Activated CD4-positive, alpha-beta T cell treated with anti-CD3 and anti-CD28 coated beads for 36 hours (primary cell): ENCODE results near the gene RPGRIP1L. TPM values are rescaled to one million over a fixed set of nuclear protein-coding genes. Genes with fewer than 3 reads are reported as not detected.

Experiments
- ATAC-seq: fragments of 200-7000 bp; cut with Tn5 transposase; one replicate; pipeline ENCODE4 v1.10.0; 2021; ENCODE audit warnings: mild to moderate bottlenecking, moderate library complexity
- CTCF ChIA-PET: fragments of 350-600 bp; sonication (Branson Sonifier 250); formaldehyde crosslinking; loops from one replicate; lab custom pipeline; 2021; ENCODE audit warnings: antibody characterized with exemption; lab: Charles Lee
- POLR2A ChIA-PET: fragments of 350-600 bp; sonication (Branson Sonifier 250); formaldehyde crosslinking; loops from one replicate; lab custom pipeline; 2021; ENCODE audit warnings: antibody characterized with exemption, inconsistent platforms; lab: Charles Lee
- DNase-seq: peaks from one replicate; pipeline ENCODE4 v3.0.0-alpha.2; 2020
- H3K27ac Mint-ChIP-seq: one replicate; pipeline ENCODE4 v1.8.0; 2021; ENCODE audit warnings: mixed read lengths
- H3K27me3 Mint-ChIP-seq: one replicate; pipeline ENCODE4 v1.8.0; 2021; ENCODE audit warnings: mixed read lengths
- H3K36me3 Mint-ChIP-seq: one replicate; pipeline ENCODE4 v1.8.0; 2021; ENCODE audit warnings: low read depth, mixed read lengths
- H3K4me1 Mint-ChIP-seq: one replicate; pipeline ENCODE4 v1.8.0; 2021; ENCODE audit warnings: mixed read lengths
- H3K4me3 Mint-ChIP-seq: one replicate; pipeline ENCODE4 v1.8.0; 2021; ENCODE audit warnings: mild to moderate bottlenecking, moderate library complexity, mixed read lengths
- H3K9me3 Mint-ChIP-seq: one replicate; pipeline ENCODE4 v1.8.0; 2021; ENCODE audit warnings: low read depth, mixed read lengths
- intact Hi-C, 2 experiments: fragments of 100-400 bp; cut with DNase I in 1 of 2; cut with micrococcal nuclease in 1 of 2; formaldehyde crosslinking; loops; one replicate each; pipeline versions ENCODE4 v1.14.2 to v1.15.1; 2022 to 2024; cut with DNase I, micrococcal nuclease
- total RNA-seq, 2 experiments: library from RNA; stranded (reverse); gene quantifications; one replicate each; pipeline ENCODE4 v1.2.3, GENCODE V29; 2021

The RPGRIP1L gene
- total RNA-seq, 2 experiments from 2014 or later: 7.8 to 10.2 TPM

DNA sequence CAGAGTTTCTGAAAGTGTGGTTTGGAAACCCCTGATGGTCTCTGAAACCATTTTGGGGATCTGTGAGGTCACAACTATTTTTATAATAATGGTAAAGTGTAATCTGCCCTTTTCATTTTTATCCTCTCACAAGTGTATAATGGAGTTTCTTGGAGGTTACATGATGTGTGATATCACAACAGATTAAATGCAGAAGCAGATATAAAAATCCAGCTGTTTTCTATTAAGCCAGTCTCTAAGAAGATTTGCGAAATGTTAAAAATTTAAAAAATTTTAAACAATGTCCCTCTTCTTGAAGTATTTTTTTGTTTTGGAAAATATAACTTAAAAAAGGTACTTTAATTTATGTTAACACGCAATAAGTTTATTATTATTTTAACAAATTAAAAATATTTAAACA is 48.7 kb downstream of the RPGRIP1L start:
- peaks cover 28% of the 10 kb centered on the region for H3K36me3 Mint-ChIP-seq
- no peak overlapping the region for H3K27ac Mint-ChIP-seq
- DNase-seq (no peak), ATAC-seq (no peak)
- CTCF ChIA-PET: interaction anchor here (1.0 kb wide), 1 partner anchor 10 kb away, joined by 3 read pairs; no protein-coding TSS in a partner anchor
- no peaks in the 10 kb centered on the region for H3K9me3 Mint-ChIP-seq
- intact Hi-C loops: no loop called here
- no peaks in the 10 kb centered on the region for H3K27me3 Mint-ChIP-seq
- no peak overlapping the region for H3K4me3 Mint-ChIP-seq
- POLR2A ChIA-PET: no interaction called here
- no peaks in the 10 kb centered on the region for H3K4me1 Mint-ChIP-seq

- no peak overlapping the region for H3K4me3 Mint-ChIP-seq
- H3K36me3 Mint-ChIP-seq: peaks cover 37% of the 10 kb centered on the region
- H3K9me3 Mint-ChIP-seq: no peaks in the 10 kb centered on the region
- no peaks in the 10 kb centered on the region for H3K27me3 Mint-ChIP-seq
- ChIA-PET CTCF (interaction anchor here (1.0 kb wide), 1 partner anchor 605 kb away, joined by 3 read pairs; no protein-coding TSS in a partner anchor), POLR2A (no interaction called here)
- no peak for ATAC-seq
- no peak for DNase-seq
- H3K27ac Mint-ChIP-seq: no peak overlapping the region
- H3K4me1 Mint-ChIP-seq: peaks cover 3% of the 10 kb centered on the region
- intact Hi-C loops: no loop called here
These were observed 52.3 kb downstream of the RPGRIP1L start for GRCh38 chr16:53651357-53651756.

DNA sequence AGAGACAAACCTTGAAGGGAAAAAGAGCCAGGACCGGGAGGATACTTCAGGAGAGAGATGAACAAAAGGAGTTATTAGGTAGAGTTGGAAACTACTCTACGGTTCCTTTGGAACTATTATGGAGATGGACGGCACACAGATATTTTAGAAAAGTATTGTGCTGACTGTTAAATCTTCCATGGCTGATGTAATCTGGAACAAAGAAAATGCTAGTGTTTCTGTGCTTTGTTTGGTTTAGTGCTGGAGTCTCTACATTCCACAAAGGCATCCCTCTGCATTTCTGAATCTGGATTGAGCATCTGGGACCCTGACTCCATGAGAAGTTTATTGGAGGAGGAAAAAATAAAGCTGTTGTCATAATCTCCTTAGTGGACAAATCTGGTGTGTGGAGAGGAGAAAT is 57.2 kb downstream of the RPGRIP1L start:
- ATAC-seq: no peak
- ChIA-PET CTCF (no interaction called here), POLR2A (no interaction called here)

GRCh38 chr16:53643474-53643873 is 60.2 kb downstream of the RPGRIP1L start:
- peaks cover 44% of the 10 kb centered on the region for H3K36me3 Mint-ChIP-seq
- CTCF ChIA-PET: interaction anchor here (0.7 kb wide), 1 partner anchor 13 kb away, joined by 3 read pairs; no protein-coding TSS in a partner anchor

More for the DNA sequence above, 57.2 kb downstream of the RPGRIP1L start:
- intact Hi-C loops: no loop called here
- Mint-ChIP-seq H3K9me3 (peaks cover 15% of the 10 kb centered on the region), H3K27ac (no peak overlapping the region), H3K4me1 (peaks cover 3% of the 10 kb centered on the region), H3K27me3 (no peaks in the 10 kb centered on the region), H3K36me3 (peaks cover 39% of the 10 kb centered on the region), H3K4me3 (no peak overlapping the region)
- no peak for DNase-seq

DNA sequence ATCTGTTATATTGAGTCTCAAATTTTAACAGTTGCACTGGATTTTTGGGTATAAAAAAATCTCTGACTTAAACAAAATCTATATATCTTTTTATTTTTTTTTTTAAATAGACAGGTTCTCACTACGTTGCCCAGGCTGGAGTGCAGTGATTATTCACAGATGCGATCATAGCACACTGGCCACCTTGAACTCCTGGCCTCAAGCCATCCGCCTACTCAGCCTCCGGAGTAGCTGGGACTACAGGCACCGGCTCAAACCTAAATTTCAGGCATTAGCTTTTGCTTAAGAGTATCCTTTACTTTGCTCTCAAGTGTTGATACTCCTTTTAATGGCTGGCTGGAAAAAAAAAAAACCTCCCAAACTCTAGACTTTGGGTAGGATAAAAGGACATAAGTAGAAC is 61.6 kb downstream of the RPGRIP1L start:
- no peak overlapping the region for H3K27ac Mint-ChIP-seq
- ATAC-seq (no peak), DNase-seq (no peak)
- H3K9me3 Mint-ChIP-seq: peaks cover 15% of the 10 kb centered on the region
- ChIA-PET POLR2A (no interaction called here), CTCF (interaction anchor here (0.6 kb wide), 1 partner anchor 30 kb away, joined by 3 read pairs; no protein-coding TSS in a partner anchor)
- intact Hi-C loops: no loop called here
- H3K36me3 Mint-ChIP-seq: peaks cover 35% of the 10 kb centered on the region
- no peak overlapping the region for H3K4me3 Mint-ChIP-seq
- H3K27me3 Mint-ChIP-seq: no peaks in the 10 kb centered on the region
- no peaks in the 10 kb centered on the region for H3K4me1 Mint-ChIP-seq

More at GRCh38 chr16:53643474-53643873, 60.2 kb downstream of the RPGRIP1L start:
- H3K27me3 Mint-ChIP-seq: no peaks in the 10 kb centered on the region
- H3K27ac Mint-ChIP-seq: no peak overlapping the region
- POLR2A ChIA-PET: interaction anchor here (0.6 kb wide), 1 partner anchor 108 kb away, joined by 3 read pairs; no protein-coding TSS in a partner anchor
- ATAC-seq (no peak), DNase-seq (no peak)
- peaks cover 2% of the 10 kb centered on the region for H3K4me1 Mint-ChIP-seq
- H3K4me3 Mint-ChIP-seq: no peak overlapping the region
- intact Hi-C loops: no loop called here
- peaks cover 15% of the 10 kb centered on the region for H3K9me3 Mint-ChIP-seq

DNA sequence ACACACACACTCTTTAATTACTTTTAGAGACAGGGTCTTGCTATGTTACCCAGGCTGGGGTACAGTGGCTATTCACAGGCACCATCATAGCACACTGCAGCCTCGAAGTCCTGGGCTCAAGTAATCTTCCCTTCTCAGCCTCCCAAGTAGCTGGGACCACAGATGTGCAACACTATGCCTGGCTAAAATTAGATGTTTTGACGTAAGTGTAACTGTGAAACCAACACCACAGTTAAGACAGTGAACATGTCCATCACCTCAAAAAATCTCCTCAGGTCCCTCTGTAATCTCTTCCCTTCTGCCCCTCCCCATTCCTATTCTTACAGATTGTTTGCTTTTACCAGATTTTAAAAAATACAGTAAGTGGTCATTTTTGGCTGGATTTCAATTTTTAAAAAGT is 66.7 kb downstream of the RPGRIP1L start:
- H3K27me3 Mint-ChIP-seq: no peaks in the 10 kb centered on the region
- H3K4me1 Mint-ChIP-seq: no peaks in the 10 kb centered on the region
- ChIA-PET POLR2A (no interaction called here), CTCF (no interaction called here)
- ATAC-seq (no peak), DNase-seq (no peak)
- no peak overlapping the region for H3K4me3 Mint-ChIP-seq
- no peak overlapping the region for H3K27ac Mint-ChIP-seq
- H3K36me3 Mint-ChIP-seq: peaks cover 15% of the 10 kb centered on the region
- intact Hi-C loops: no loop called here
- H3K9me3 Mint-ChIP-seq: no peaks in the 10 kb centered on the region

DNA sequence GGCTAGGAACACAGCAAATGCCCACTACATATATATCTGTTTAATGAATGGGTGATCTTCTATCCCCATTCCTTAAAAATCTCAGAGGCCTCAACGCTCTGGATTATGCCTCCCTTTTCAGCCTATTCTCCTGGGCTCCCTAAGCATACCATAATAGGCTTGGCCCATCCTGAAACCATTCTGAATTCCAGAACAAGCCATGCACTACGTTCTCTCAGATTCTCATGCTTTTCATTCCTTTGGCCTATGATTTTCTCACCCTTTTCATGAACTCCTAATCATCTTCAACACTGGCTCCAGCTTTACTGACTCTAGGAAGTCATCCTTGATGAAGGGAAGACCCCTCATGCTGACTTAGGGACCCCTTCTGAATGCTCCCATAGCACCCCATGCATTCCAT is 71.1 kb downstream of the RPGRIP1L start:
- POLR2A ChIA-PET: no interaction called here
- Mint-ChIP-seq H3K27ac (no peak overlapping the region), H3K4me3 (no peak overlapping the region), H3K27me3 (no peaks in the 10 kb centered on the region), H3K36me3 (peaks cover 9% of the 10 kb centered on the region), H3K9me3 (no peaks in the 10 kb centered on the region), H3K4me1 (no peaks in the 10 kb centered on the region)
- ATAC-seq (no peak), DNase-seq (no peak)
- intact Hi-C loops: no loop called here
- CTCF ChIA-PET: no interaction called here

- no peak for ATAC-seq
- no peak overlapping the region for H3K4me3 Mint-ChIP-seq
- CTCF ChIA-PET: interaction anchor here (0.6 kb wide), 1 partner anchor 329 kb away, joined by 3 read pairs; no protein-coding TSS in a partner anchor
These were observed 72.2 kb downstream of the RPGRIP1L start for GRCh38 chr16:53631236-53632025.

DNA sequence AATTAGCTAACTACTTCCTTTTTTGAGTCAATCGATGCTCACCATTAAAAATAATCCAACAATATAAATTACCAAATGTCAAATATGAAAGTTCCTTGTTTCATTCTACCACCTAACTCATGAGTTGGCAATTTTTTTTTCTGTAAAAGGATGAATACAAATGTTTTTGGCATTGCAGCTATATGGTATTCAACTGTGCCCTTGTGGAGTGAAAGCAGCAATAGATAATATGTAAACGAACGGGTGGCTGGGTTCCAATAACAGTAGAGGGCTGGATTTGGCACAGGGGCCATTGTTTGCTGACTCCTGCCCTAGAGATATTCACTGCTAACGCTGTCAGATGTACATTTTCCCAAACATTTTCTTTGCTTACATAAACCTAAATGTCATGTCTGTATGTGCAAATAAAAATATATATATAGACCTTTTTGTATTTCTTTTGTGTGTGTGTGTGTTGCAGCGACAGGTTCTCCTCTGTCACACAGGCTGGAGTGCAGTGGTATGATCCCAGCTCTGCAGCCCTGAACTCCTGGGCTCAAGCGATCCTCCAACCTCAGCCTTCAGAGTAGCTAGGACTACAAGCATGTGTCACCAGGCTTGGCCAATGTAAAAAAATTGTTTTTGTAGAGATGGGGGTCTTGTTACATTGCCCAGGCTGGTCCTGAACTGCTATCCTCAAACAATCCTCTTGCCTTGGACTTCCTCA is 73.9 kb downstream of the RPGRIP1L start:
- DNase-seq (no peak), ATAC-seq (no peak)
- Mint-ChIP-seq H3K4me3 (no peak overlapping the region), H3K4me1 (no peaks in the 10 kb centered on the region), H3K27me3 (no peaks in the 10 kb centered on the region), H3K9me3 (no peaks in the 10 kb centered on the region), H3K36me3 (peaks cover 5% of the 10 kb centered on the region), H3K27ac (no peak overlapping the region)
- intact Hi-C loops: no loop called here
- POLR2A ChIA-PET: no interaction called here
- CTCF ChIA-PET: interaction anchor here (0.7 kb wide), 1 partner anchor 142 kb away, joined by 3 read pairs; no protein-coding TSS in a partner anchor

More at GRCh38 chr16:53631236-53632025, 72.2 kb downstream of the RPGRIP1L start:
- H3K27me3 Mint-ChIP-seq: no peaks in the 10 kb centered on the region
- H3K27ac Mint-ChIP-seq: no peak overlapping the region
- DNase-seq: no peak
- intact Hi-C loops: no loop called here
- H3K4me1 Mint-ChIP-seq: no peaks in the 10 kb centered on the region
- no peaks in the 10 kb centered on the region for H3K9me3 Mint-ChIP-seq
- H3K36me3 Mint-ChIP-seq: peaks cover 9% of the 10 kb centered on the region
- POLR2A ChIA-PET: no interaction called here

DNA sequence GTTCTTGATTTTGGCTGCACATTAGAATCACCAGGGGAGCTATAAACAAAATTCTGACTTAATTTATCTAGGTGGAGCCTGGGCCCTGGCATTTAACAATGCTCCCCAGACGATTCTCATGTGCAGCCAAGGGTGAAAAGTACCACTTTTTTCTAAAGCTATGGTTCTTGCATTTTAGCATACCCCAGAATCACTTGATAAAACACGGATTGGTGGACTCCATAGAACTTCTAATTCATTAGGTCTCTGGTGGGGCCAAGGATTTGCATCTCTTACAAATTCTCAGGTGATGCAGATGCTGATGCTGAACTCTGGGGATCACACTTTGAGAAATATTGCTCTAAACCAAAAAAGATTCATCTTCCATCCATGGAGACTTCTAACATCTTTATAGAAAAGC is 74.5 kb downstream of the RPGRIP1L start:
- H3K27me3 Mint-ChIP-seq: no peaks in the 10 kb centered on the region
- H3K4me1 Mint-ChIP-seq: no peaks in the 10 kb centered on the region
- no peaks in the 10 kb centered on the region for H3K36me3 Mint-ChIP-seq
- no peak overlapping the region for H3K27ac Mint-ChIP-seq
- H3K9me3 Mint-ChIP-seq: no peaks in the 10 kb centered on the region
- POLR2A ChIA-PET: no interaction called here
- H3K4me3 Mint-ChIP-seq: no peak overlapping the region
- DNase-seq (no peak), ATAC-seq (no peak)
- intact Hi-C loops: no loop called here
- CTCF ChIA-PET: interaction anchor here (0.7 kb wide), 1 partner anchor 143 kb away, joined by 3 read pairs; no protein-coding TSS in a partner anchor

GRCh38 chr16:53626811-53627210 is 76.8 kb downstream of the RPGRIP1L start:
- intact Hi-C loops: no loop called here
- no peaks in the 10 kb centered on the region for H3K36me3 Mint-ChIP-seq
- no peaks in the 10 kb centered on the region for H3K27me3 Mint-ChIP-seq
- ChIA-PET POLR2A (no interaction called here), CTCF (interaction anchor here (0.6 kb wide), 1 partner anchor 27 kb away, joined by 3 read pairs; no protein-coding TSS in a partner anchor)
- H3K27ac Mint-ChIP-seq: no peak overlapping the region
- DNase-seq (no peak), ATAC-seq (no peak)
- H3K4me1 Mint-ChIP-seq: no peaks in the 10 kb centered on the region
- no peak overlapping the region for H3K4me3 Mint-ChIP-seq
- no peaks in the 10 kb centered on the region for H3K9me3 Mint-ChIP-seq
